ENCODE data around the gene ABCB9.

DNA sequence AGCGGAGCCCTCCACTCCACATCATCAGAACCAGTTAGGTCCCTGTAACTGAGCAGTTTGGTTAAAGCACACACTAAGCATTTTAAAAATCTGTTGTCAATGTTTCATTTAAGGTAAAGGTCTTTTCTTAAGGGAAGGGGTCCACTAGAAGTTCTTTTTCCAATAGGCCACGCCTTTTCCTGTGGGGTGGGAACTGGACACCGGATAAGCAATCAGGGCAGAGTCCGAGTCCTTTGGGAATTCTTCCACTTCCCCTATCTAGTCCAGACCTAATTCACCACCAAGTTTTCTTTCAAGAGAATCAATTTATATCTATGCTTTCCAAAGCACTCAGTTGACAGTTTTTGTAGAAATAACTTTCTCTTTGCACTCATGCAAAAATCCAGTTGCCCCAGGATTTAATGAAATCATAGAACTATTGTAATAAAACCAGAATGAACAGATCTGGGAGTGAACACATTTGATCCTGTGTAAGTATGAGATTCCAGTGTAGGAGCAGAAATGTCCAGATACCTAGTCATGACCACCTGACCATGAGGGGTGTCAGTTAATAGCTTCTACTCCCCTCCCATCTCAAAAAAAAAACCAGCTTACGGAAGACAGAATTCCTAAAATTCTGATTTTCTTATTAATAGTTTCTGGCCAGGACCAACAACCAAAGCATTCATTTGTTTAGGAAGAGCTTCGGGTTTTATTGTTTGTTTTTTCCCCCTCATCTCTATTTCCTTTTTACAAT lies 82.0 kb downstream of the ABCB9 start:
- TF ChIP-seq POLR2AphosphoS5 (IDR thresholded peaks at IDR 0.05; ENCODE audit: low read depth, low read length) (no peak), POLR2A (IDR thresholded peaks at IDR 0.05; ENCODE audit: low read depth, low read length) (no peak)

Measured in GM12891 (cell line).